Activated CD8-positive, alpha-beta T cell treated with anti-CD3 and anti-CD28 coated beads for 36 hours (primary cell): ENCODE measurements around the gene TBC1D16. TPM values are rescaled to one million over a fixed set of nuclear protein-coding genes. Genes with fewer than 3 reads are reported as not detected.

ENCODE experiments used
- ATAC-seq: fragments of 200-7000 bp; cut with Tn5 transposase; one replicate; pipeline ENCODE4 v1.10.0; 2021; ENCODE audit warnings: mild to moderate bottlenecking, moderate library complexity
- CTCF ChIA-PET: fragments of 350-600 bp; sonication (Branson Sonifier 250); formaldehyde crosslinking; loops from one replicate; lab custom pipeline; 2021; ENCODE audit warnings: antibody characterized with exemption; lab: Charles Lee
- POLR2A ChIA-PET: fragments of 350-600 bp; sonication (Branson Sonifier 250); formaldehyde crosslinking; loops from one replicate; lab custom pipeline; 2021; ENCODE audit warnings: antibody characterized with exemption; lab: Charles Lee
- DNase-seq: peaks from one replicate; pipeline ENCODE4 v3.0.0-alpha.2; 2020
- H3K27ac Mint-ChIP-seq: one replicate; pipeline ENCODE4 v1.8.0; 2021; ENCODE audit warnings: mild to moderate bottlenecking, mixed read lengths
- H3K27me3 Mint-ChIP-seq: one replicate; pipeline ENCODE4 v1.8.0; 2021; ENCODE audit warnings: mixed read lengths
- H3K36me3 Mint-ChIP-seq: one replicate; pipeline ENCODE4 v1.8.0; 2021; ENCODE audit warnings: low read depth, mixed read lengths
- H3K4me1 Mint-ChIP-seq: one replicate; pipeline ENCODE4 v1.8.0; 2021; ENCODE audit warnings: low read depth, mixed read lengths
- H3K4me3 Mint-ChIP-seq: one replicate; pipeline ENCODE4 v1.8.0; 2021; ENCODE audit warnings: mild to moderate bottlenecking, moderate library complexity, mixed read lengths
- H3K9me3 Mint-ChIP-seq: one replicate; pipeline ENCODE4 v1.8.0; 2021; ENCODE audit warnings: mixed read lengths
- CTCF ChIP-seq: fragments of 200-600 bp; IDR thresholded peaks from one replicate; pipeline ENCODE4 v1.8.0; 2022; ENCODE audit warnings: antibody characterized with exemption, mild to moderate bottlenecking
- intact Hi-C: fragments of 100-400 bp; cut with micrococcal nuclease; formaldehyde crosslinking; loops from one replicate; pipeline ENCODE4 v1.10.0; 2022
- total RNA-seq, 2 experiments: library from RNA; stranded (reverse); gene quantifications; one replicate each; pipeline ENCODE4 v1.2.3, GENCODE V29; 2021

Gene TBC1D16
- total RNA-seq, 2 experiments from 2014 or later, result 9.6 to 12.0 TPM

DNA sequence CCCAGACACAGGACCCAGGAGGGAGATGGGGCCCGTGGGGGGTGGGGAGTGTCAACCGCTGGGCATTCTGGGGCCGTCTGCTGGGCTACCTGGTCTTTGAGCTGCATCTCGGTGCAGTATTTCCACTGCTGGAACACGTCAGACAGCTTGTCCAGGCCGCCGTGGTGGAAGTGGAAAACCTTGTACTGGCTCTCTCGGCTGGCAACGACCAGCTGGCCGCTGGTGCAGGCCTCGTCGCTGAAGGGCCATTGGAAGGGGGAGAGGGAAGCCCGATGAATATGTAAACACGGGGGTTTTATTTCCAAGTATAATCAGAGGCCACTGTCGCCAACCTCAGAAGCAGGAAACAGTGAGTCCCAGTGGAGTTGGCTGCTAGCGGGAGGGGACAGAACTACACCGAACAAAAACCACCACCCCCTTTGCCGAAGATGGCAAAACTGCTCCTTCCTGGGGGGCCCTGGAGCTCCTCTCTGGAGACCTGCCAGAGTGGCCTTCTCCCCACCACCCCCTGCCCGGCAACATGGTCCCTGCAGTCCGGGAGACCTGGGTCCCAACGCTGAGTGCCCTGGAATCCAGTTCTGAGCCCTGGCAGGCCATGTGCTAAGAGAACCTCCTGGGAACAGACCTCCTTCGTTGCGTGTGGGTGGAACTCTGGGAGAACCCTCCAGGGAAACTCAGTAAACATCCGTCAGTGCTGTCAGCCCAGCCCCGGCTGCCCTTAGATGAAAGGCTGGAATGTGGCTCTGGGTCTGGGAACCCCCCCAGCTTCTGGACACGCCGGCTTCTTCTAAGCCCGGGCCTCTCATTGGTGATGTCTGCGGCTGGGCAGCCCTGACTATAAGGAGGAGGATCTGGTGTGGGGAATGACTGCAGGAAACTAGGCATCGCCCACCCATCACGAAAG is 84.1 kb downstream of the TBC1D16 start:
- CTCF ChIA-PET, result no interaction called here
- POLR2A ChIA-PET, result no interaction called here
- no peak for ATAC-seq
- Mint-ChIP-seq H3K27ac (no peak overlapping the region), H3K9me3 (no peaks in the 10 kb centered on the region), H3K36me3 (no peaks in the 10 kb centered on the region), H3K4me1 (no peaks in the 10 kb centered on the region), H3K4me3 (no peak overlapping the region), H3K27me3 (no peaks in the 10 kb centered on the region)
- DNase-seq, result no peak
- no peak for TF ChIP-seq CTCF
- intact Hi-C loops, result no loop called here

- ChIA-PET CTCF (no interaction called here), POLR2A (no interaction called here)
- Mint-ChIP-seq H3K4me3 (no peak overlapping the region), H3K9me3 (no peaks in the 10 kb centered on the region), H3K27ac (no peak overlapping the region), H3K4me1 (no peaks in the 10 kb centered on the region), H3K27me3 (no peaks in the 10 kb centered on the region), H3K36me3 (no peaks in the 10 kb centered on the region)
- ATAC-seq (no peak), DNase-seq (no peak)
- intact Hi-C loops, result no loop called here
- no peak for TF ChIP-seq CTCF
Observed at GRCh38 chr17:79950751-79951150, 84.9 kb downstream of the TBC1D16 start.

- Mint-ChIP-seq H3K36me3 (no peaks in the 10 kb centered on the region), H3K27ac (no peak overlapping the region), H3K27me3 (no peaks in the 10 kb centered on the region), H3K4me1 (no peaks in the 10 kb centered on the region), H3K4me3 (no peak overlapping the region), H3K9me3 (no peaks in the 10 kb centered on the region)
- no peak for TF ChIP-seq CTCF
- intact Hi-C loops, result no loop called here
- ATAC-seq (no peak), DNase-seq (no peak)
- POLR2A ChIA-PET, result no interaction called here
- CTCF ChIA-PET, result interaction anchor here (1.9 kb wide), 1 partner anchor 20 kb away, joined by 4 read pairs; no protein-coding TSS in a partner anchor
Observed at GRCh38 chr17:79950306-79950705, 85.4 kb downstream of the TBC1D16 start.

GRCh38 chr17:79949656-79950209 is 85.9 kb downstream of the TBC1D16 start:
- DNase-seq (no peak), ATAC-seq (no peak)
- no peaks in the 10 kb centered on the region for H3K36me3 Mint-ChIP-seq
- no peaks in the 10 kb centered on the region for H3K27me3 Mint-ChIP-seq
- no peak for TF ChIP-seq CTCF
- H3K9me3 Mint-ChIP-seq, result no peaks in the 10 kb centered on the region
- H3K4me1 Mint-ChIP-seq, result no peaks in the 10 kb centered on the region
- POLR2A ChIA-PET, result no interaction called here
- H3K4me3 Mint-ChIP-seq, result no peak overlapping the region
- CTCF ChIA-PET, result interaction anchor here (1.2 to 1.9 kb wide), 3 partner anchors 21 to 34 kb away, joined by 3 to 4 read pairs (median 4); no protein-coding TSS in a partner anchor
- H3K27ac Mint-ChIP-seq, result no peak overlapping the region
- intact Hi-C loops, result no loop called here
